A549 (cell line): Measurements from ENCODE around the gene CFAP73.

Experiments
- CHD4 ChIP-seq: fragments of 200-600 bp; sonication (generic); IDR thresholded peaks from 2 replicates; pipeline ENCODE4 v1.6.1; 2016; ENCODE audit warnings: antibody characterized with exemption, mild to moderate bottlenecking, borderline replicate concordance
- EHF ChIP-seq: fragments of 250-450 bp; sonication (Bioruptor Pico); IDR thresholded peaks from 2 replicates; pipeline ENCODE4 v1.5.0; 2020; ENCODE audit warnings: mild to moderate bottlenecking
- EP300 ChIP-seq, 2 experiments: fragments of >200 bp; sonication (Bioruptor Twin); formaldehyde crosslinking; IDR thresholded peaks; 2 replicates in 1 of 2; 3 replicates in 1 of 2; pipeline ENCODE4 v1.6.1; 2016 to 2017
- RAD21 ChIP-seq, 2 experiments: fragments of >200 bp in 1 of 2; sonication (Bioruptor Twin) in 1 of 2; formaldehyde crosslinking in 1 of 2; IDR thresholded peaks in 1 of 2; conservative IDR thresholded peaks in 1 of 2; 2 replicates in 1 of 2; 3 replicates in 1 of 2; pipeline ENCODE4 v1.6.1; 2012 to 2018; ENCODE audit warnings: inconsistent platforms in 1 of 2
- ZNF302 ChIP-seq: fragments of 250-450 bp; sonication (Bioruptor Pico); IDR thresholded peaks from 2 replicates; pipeline ENCODE4 v1.9.0; 2021; ENCODE audit warnings: inconsistent platforms, mild to moderate bottlenecking, moderate library complexity
- ZSCAN20 ChIP-seq: fragments of 250-450 bp; sonication (Bioruptor Pico); IDR thresholded peaks from 2 replicates; pipeline ENCODE4 v1.8.0; 2022; ENCODE audit warnings: mild to moderate bottlenecking, moderate library complexity
- TF ChIP-seq, protein P1 (sequence below): fragments of >200 bp; sonication (Bioruptor Twin); formaldehyde crosslinking; IDR thresholded peaks from 2 replicates; pipeline ENCODE4 v1.6.1; 2016
- TF ChIP-seq, protein P2 (sequence below): fragments of >200 bp; sonication (Bioruptor Twin); formaldehyde crosslinking; IDR thresholded peaks from 3 replicates; pipeline ENCODE4 v1.5.1; 2016
- TF ChIP-seq, protein P3 (sequence below): fragments of 150-350 bp; IDR thresholded peaks from 2 replicates; pipeline ENCODE4 v1.6.1; 2014; ENCODE audit warnings: low read depth, mild to moderate bottlenecking, low read length
- TF ChIP-seq, protein P4 (sequence below): IDR thresholded peaks from 2 replicates; pipeline ENCODE4 v1.6.1; 2012

DNA sequence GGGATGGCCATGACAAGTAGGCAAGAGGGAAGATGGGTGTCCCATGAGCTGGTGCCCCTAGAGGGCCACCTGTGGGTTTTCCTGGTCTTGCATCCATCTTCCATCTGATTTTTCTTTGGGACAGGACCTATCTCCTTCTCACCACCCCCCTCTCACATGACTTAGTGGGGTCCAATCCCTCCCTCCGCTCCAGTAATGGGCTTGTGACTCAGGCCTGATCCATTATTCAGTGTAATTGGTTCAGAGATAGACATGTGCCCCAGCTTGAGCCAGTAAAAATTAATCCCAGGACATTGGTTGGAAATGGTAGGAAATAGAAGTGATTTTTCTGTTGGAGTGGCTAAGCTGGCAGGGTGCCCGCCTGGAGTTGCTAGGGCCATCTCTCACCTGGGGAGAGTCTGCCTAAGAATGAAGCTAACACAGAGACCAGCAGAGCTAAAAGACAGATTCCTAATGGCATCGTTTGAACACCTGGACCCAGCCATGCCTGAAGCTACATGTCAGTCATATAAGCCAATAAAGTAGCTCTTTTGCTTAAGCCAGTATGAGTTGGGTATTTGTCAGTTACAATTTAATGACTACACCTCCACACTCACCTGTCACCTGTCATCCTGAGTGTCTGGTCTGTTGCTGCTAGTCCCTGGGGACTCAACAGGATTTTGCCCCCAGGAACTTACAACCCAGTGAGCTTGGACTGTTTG, 28.7 kb upstream of the CFAP73 start:
- TF ChIP-seq, protein P1, sequence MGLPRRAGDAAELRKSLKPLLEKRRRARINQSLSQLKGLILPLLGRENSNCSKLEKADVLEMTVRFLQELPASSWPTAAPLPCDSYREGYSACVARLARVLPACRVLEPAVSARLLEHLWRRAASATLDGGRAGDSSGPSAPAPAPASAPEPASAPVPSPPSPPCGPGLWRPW = no peak
- TF ChIP-seq CHD4 (no peak), ZNF302 (CRISPR knock-in tag) (no peak), RAD21 (conservative IDR thresholded peaks at IDR 0.05 in 1 of 2, IDR thresholded peaks at IDR 0.05 in 1 of 2) (no peak), EHF (CRISPR knock-in tag) (no peak), ZSCAN20 (no peak), EP300 (IDR thresholded peaks at IDR 0.05) (no peak)
- TF ChIP-seq, protein P2, sequence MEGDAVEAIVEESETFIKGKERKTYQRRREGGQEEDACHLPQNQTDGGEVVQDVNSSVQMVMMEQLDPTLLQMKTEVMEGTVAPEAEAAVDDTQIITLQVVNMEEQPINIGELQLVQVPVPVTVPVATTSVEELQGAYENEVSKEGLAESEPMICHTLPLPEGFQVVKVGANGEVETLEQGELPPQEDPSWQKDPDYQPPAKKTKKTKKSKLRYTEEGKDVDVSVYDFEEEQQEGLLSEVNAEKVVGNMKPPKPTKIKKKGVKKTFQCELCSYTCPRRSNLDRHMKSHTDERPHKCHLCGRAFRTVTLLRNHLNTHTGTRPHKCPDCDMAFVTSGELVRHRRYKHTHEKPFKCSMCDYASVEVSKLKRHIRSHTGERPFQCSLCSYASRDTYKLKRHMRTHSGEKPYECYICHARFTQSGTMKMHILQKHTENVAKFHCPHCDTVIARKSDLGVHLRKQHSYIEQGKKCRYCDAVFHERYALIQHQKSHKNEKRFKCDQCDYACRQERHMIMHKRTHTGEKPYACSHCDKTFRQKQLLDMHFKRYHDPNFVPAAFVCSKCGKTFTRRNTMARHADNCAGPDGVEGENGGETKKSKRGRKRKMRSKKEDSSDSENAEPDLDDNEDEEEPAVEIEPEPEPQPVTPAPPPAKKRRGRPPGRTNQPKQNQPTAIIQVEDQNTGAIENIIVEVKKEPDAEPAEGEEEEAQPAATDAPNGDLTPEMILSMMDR = no peak
- TF ChIP-seq, protein P3, sequence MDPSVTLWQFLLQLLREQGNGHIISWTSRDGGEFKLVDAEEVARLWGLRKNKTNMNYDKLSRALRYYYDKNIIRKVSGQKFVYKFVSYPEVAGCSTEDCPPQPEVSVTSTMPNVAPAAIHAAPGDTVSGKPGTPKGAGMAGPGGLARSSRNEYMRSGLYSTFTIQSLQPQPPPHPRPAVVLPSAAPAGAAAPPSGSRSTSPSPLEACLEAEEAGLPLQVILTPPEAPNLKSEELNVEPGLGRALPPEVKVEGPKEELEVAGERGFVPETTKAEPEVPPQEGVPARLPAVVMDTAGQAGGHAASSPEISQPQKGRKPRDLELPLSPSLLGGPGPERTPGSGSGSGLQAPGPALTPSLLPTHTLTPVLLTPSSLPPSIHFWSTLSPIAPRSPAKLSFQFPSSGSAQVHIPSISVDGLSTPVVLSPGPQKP = no peak
- TF ChIP-seq, protein P4, sequence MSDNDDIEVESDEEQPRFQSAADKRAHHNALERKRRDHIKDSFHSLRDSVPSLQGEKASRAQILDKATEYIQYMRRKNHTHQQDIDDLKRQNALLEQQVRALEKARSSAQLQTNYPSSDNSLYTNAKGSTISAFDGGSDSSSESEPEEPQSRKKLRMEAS = no peak
